GM18499 (cell line): ENCODE measurements around the gene LRP4.
"Not testable (repeated sequence)": the region's sequence is repeated elsewhere in the genome, so short reads cannot be mapped to it uniquely, and the experiment has no call there.

Experiments
- ATAC-seq: cut with Tn5 transposase; IDR thresholded peaks from one replicate; pipeline ENCODE4 v1.9.1; 2021; ENCODE audit warnings: moderate number of reproducible peaks; ENCODE audit not compliant: insufficient read depth, unreplicated experiment

The LRP4 gene

GRCh38 chr11:46928701-46929100 is 10.4 kb upstream of the LRP4 start:
- ATAC-seq, result not testable (repeated sequence)

GRCh38 chr11:46927928-46928327 is 9.6 kb upstream of the LRP4 start:
- not testable (repeated sequence) for ATAC-seq

- no peak for ATAC-seq
Observed at GRCh38 chr11:46920755-46921154, 2.4 kb upstream of the LRP4 start.

- ATAC-seq, result no peak
Observed at GRCh38 chr11:46918788-46919513, 601 bp upstream of the LRP4 start.

GRCh38 chr11:46917762-46918082 is 628 bp downstream of the LRP4 start:
- ATAC-seq, result no peak

GRCh38 chr11:46917109-46917761 is 1.1 kb downstream of the LRP4 start:
- no peak for ATAC-seq

- ATAC-seq, result no peak
Observed at GRCh38 chr11:46916286-46917108, 1.9 kb downstream of the LRP4 start.

- no peak for ATAC-seq
Observed at GRCh38 chr11:46914910-46915309, 3.4 kb downstream of the LRP4 start.

- no peak for ATAC-seq
Observed at GRCh38 chr11:46914363-46914762, 4.0 kb downstream of the LRP4 start.

- ATAC-seq, result no peak
Observed at GRCh38 chr11:46913484-46913883, 4.9 kb downstream of the LRP4 start.

- no peak for ATAC-seq
Observed at GRCh38 chr11:46912526-46913150, 5.7 kb downstream of the LRP4 start.

- ATAC-seq, result no peak
Observed at GRCh38 chr11:46907606-46908005, 10.7 kb downstream of the LRP4 start.

- no peak for ATAC-seq
Observed at GRCh38 chr11:46906609-46907041, 11.7 kb downstream of the LRP4 start.

GRCh38 chr11:46905806-46906205 is 12.5 kb downstream of the LRP4 start:
- ATAC-seq, result no peak

GRCh38 chr11:46903846-46904245 is 14.5 kb downstream of the LRP4 start:
- ATAC-seq, result no peak

- ATAC-seq, result no peak
Observed at GRCh38 chr11:46902694-46903093, 15.7 kb downstream of the LRP4 start.

- ATAC-seq, result no peak
Observed at GRCh38 chr11:46901156-46901555, 17.2 kb downstream of the LRP4 start.

GRCh38 chr11:46900091-46900746 is 18.1 kb downstream of the LRP4 start:
- ATAC-seq, result no peak

- no peak for ATAC-seq
Observed at GRCh38 chr11:46899501-46900025, 18.8 kb downstream of the LRP4 start.
